ENCODE measurements around the gene NEGR1.
A peak's percentile ranks its signal among the peaks of the same experiment; 100 is the strongest.

The NEGR1 gene

GRCh38 chr1:71511505-71511904, 770.8 kb downstream of the NEGR1 start:
- Histone ChIP-seq H3K9ac (ENCODE audit: low read depth, low read length, poor library complexity, severe bottlenecking) (no peak overlapping the region), H2AFZ (ENCODE audit: low read length) (no peak overlapping the region), H3K4me1 (ENCODE audit: insufficient read depth, low read length, poor library complexity, severe bottlenecking) (no peaks in the 10 kb centered on the region), H3K79me2 (ENCODE audit: insufficient read depth, low read length) (no peaks in the 10 kb centered on the region), H3K36me3 (ENCODE audit: insufficient read depth, low read length) (no peaks in the 10 kb centered on the region), H3K9me2 (replicated peaks; ENCODE audit: low read depth, low read length) (no peaks in the 10 kb centered on the region), H3K4me3 (ENCODE audit: low read length, poor library complexity, severe bottlenecking) (no peak overlapping the region), H3K9me3 (ENCODE audit: insufficient read depth, low read depth, low read length) (no peaks in the 10 kb centered on the region), H3K4me2 (ENCODE audit: low read depth, low read length, poor library complexity, severe bottlenecking) (no peak overlapping the region), H3F3A (ENCODE audit: low read depth) (no peaks in the 10 kb centered on the region), H4K20me1 (ENCODE audit: insufficient read depth, low read length, poor library complexity, severe bottlenecking) (no peaks in the 10 kb centered on the region), H3K27me3 (ENCODE audit: insufficient read depth, low read length, poor library complexity, severe bottlenecking) (no peaks in the 10 kb centered on the region)
- TF ChIP-seq CTCF (conservative IDR thresholded peaks at IDR 0.05; ENCODE audit: low read length) (no peak), EZH2phosphoT487 (IDR thresholded peaks at IDR 0.05; ENCODE audit: borderline replicate concordance) (no peak)

- Histone ChIP-seq H4K20me1 (ENCODE audit: insufficient read depth, low read length, poor library complexity, severe bottlenecking) (no peaks in the 10 kb centered on the region), H2AFZ (ENCODE audit: low read length) (peak overlapping the region; percentile 18; the same call in 1 of the 2 replicates), H3K4me1 (ENCODE audit: insufficient read depth, low read length, poor library complexity, severe bottlenecking) (no peaks in the 10 kb centered on the region), H3K4me2 (ENCODE audit: low read depth, low read length, poor library complexity, severe bottlenecking) (no peak overlapping the region), H3K36me3 (ENCODE audit: insufficient read depth, low read length) (no peaks in the 10 kb centered on the region), H3K9me3 (ENCODE audit: insufficient read depth, low read depth, low read length) (no peaks in the 10 kb centered on the region), H3K79me2 (ENCODE audit: insufficient read depth, low read length) (no peaks in the 10 kb centered on the region), H3K27me3 (ENCODE audit: insufficient read depth, low read length, poor library complexity, severe bottlenecking) (no peaks in the 10 kb centered on the region), H3K4me3 (ENCODE audit: low read length, poor library complexity, severe bottlenecking) (no peak overlapping the region), H3K9ac (ENCODE audit: low read depth, low read length, poor library complexity, severe bottlenecking) (no peak overlapping the region), H3K9me2 (replicated peaks; ENCODE audit: low read depth, low read length) (no peaks in the 10 kb centered on the region), H3F3A (ENCODE audit: low read depth) (no peaks in the 10 kb centered on the region)
- TF ChIP-seq CTCF (conservative IDR thresholded peaks at IDR 0.05; ENCODE audit: low read length) = no peak
- no peak for TF ChIP-seq EZH2phosphoT487 (IDR thresholded peaks at IDR 0.05; ENCODE audit: borderline replicate concordance)
These were observed 771.6 kb downstream of the NEGR1 start for GRCh38 chr1:71510725-71511124.

GRCh38 chr1:71509051-71509595, 773.2 kb downstream of the NEGR1 start:
- Histone ChIP-seq H3K9me3 (ENCODE audit: insufficient read depth, low read depth, low read length) (no peaks in the 10 kb centered on the region), H3K9ac (ENCODE audit: low read depth, low read length, poor library complexity, severe bottlenecking) (no peak overlapping the region), H3K4me2 (ENCODE audit: low read depth, low read length, poor library complexity, severe bottlenecking) (no peak overlapping the region), H3K4me1 (ENCODE audit: insufficient read depth, low read length, poor library complexity, severe bottlenecking) (no peaks in the 10 kb centered on the region), H3K4me3 (ENCODE audit: low read length, poor library complexity, severe bottlenecking) (no peak overlapping the region), H3K79me2 (ENCODE audit: insufficient read depth, low read length) (no peaks in the 10 kb centered on the region), H3K27me3 (ENCODE audit: insufficient read depth, low read length, poor library complexity, severe bottlenecking) (no peaks in the 10 kb centered on the region), H4K20me1 (ENCODE audit: insufficient read depth, low read length, poor library complexity, severe bottlenecking) (no peaks in the 10 kb centered on the region), H3K36me3 (ENCODE audit: insufficient read depth, low read length) (no peaks in the 10 kb centered on the region), H3K9me2 (replicated peaks; ENCODE audit: low read depth, low read length) (no peaks in the 10 kb centered on the region), H3F3A (ENCODE audit: low read depth) (no peaks in the 10 kb centered on the region), H2AFZ (ENCODE audit: low read length) (no peak overlapping the region)
- no peak for TF ChIP-seq CTCF (conservative IDR thresholded peaks at IDR 0.05; ENCODE audit: low read length)
- no peak for TF ChIP-seq EZH2phosphoT487 (IDR thresholded peaks at IDR 0.05; ENCODE audit: borderline replicate concordance)

All from Loucy (cell line).